Endodermal cell (in vitro differentiated cells): ENCODE data around the gene PGGHG. TPM values are rescaled to one million over a fixed set of nuclear protein-coding genes. Genes with fewer than 3 reads are reported as not detected.
"Not testable (repeated sequence)": the region's sequence is repeated elsewhere in the genome, so short reads cannot be mapped to it uniquely, and the experiment has no call there.

ENCODE experiments used
- DNase-seq: peaks from one replicate; pipeline ENCODE4 v3.0.0-alpha.2; 2017
- H3K27ac ChIP-seq: 2 replicates; pipeline ENCODE4 v1.5.1; 2013; ENCODE audit warnings: mild to moderate bottlenecking, low read depth, low read length, moderate library complexity
- H3K27me3 ChIP-seq: 2 replicates; pipeline ENCODE4 v1.6.1; 2013; ENCODE audit warnings: mild to moderate bottlenecking, low read length, moderate library complexity; ENCODE audit not compliant: insufficient read depth, control insufficient read depth, poor library complexity, severe bottlenecking
- H3K36me3 ChIP-seq: 2 replicates; pipeline ENCODE4 v1.7.0; 2013; ENCODE audit warnings: mild to moderate bottlenecking, low read length, moderate library complexity; ENCODE audit not compliant: control insufficient read depth, insufficient read depth
- H3K4me1 ChIP-seq: one replicate; pipeline ENCODE4 v1.7.0; 2013; ENCODE audit warnings: low read length; ENCODE audit not compliant: control insufficient read depth, insufficient read depth
- H3K4me3 ChIP-seq: 2 replicates; pipeline ENCODE4 v1.5.1; 2013; ENCODE audit warnings: mild to moderate bottlenecking, low read length, moderate library complexity
- H3K9ac ChIP-seq: 2 replicates; pipeline ENCODE4 v1.6.1; 2013; ENCODE audit warnings: mild to moderate bottlenecking, low read length, moderate library complexity; ENCODE audit not compliant: poor library complexity, severe bottlenecking; ENCODE audit errors: extremely low read depth
- H3K9me3 ChIP-seq: 2 replicates; pipeline ENCODE4 v1.6.1; 2013; ENCODE audit warnings: mild to moderate bottlenecking, low read length, moderate library complexity; ENCODE audit not compliant: control insufficient read depth
- H3K27ac Mint-ChIP-seq: 2 replicates; pipeline ENCODE4 v1.8.0; 2020; ENCODE audit warnings: mixed read lengths
- H3K27me3 Mint-ChIP-seq: 2 replicates; pipeline ENCODE4 v1.8.0; 2021; ENCODE audit warnings: mild to moderate bottlenecking, mixed read lengths; ENCODE audit not compliant: insufficient read depth
- H3K36me3 Mint-ChIP-seq: 2 replicates; pipeline ENCODE4 v1.8.0; 2020; ENCODE audit warnings: low read depth, mixed read lengths
- H3K4me1 Mint-ChIP-seq: 2 replicates; pipeline ENCODE4 v1.8.0; 2020; ENCODE audit warnings: mixed read lengths
- H3K4me3 Mint-ChIP-seq: 2 replicates; pipeline ENCODE4 v1.8.0; 2020; ENCODE audit warnings: mild to moderate bottlenecking, moderate library complexity, mixed read lengths
- H3K9me3 Mint-ChIP-seq: 2 replicates; pipeline ENCODE4 v1.8.0; 2020; ENCODE audit warnings: mild to moderate bottlenecking, mixed read lengths
- WGBS, 2 experiments: methylation state at CpG; one replicate each; pipeline versions ENCODE4 v1.1.5 to v1.1.7; 2013; ENCODE audit warnings: missing lambda C conversion rate in 2 of 2, mixed read lengths in 1 of 2; ENCODE audit not compliant: insufficient coverage in 1 of 2, insufficient read length in 1 of 2; 5-methylcytosine and 5-hydroxymethylcytosine counted together
- total RNA-seq, 2 donors: library from RNA; stranded (reverse); fragmentation: NEBNext Ultra II Directional in 1 of 2; extraction: Animal tissue kit (Norgen Biotek cat#: 25700) in 1 of 2; gene quantifications; 2 replicates in 1 of 2; 3 replicates in 1 of 2; pipeline ENCODE4 v1.2.1, GENCODE V29; 2021
- TF ChIP-seq, protein P1 (sequence below): fragments of 200-600 bp; sonication (generic); conservative IDR thresholded peaks from 2 replicates; pipeline ENCODE4 v1.5.0; 2021; ENCODE audit warnings: antibody characterized with exemption, mild to moderate bottlenecking

The PGGHG gene
- total RNA-seq, 2 donors from 2014 or later = 129 to 186 TPM

DNA sequence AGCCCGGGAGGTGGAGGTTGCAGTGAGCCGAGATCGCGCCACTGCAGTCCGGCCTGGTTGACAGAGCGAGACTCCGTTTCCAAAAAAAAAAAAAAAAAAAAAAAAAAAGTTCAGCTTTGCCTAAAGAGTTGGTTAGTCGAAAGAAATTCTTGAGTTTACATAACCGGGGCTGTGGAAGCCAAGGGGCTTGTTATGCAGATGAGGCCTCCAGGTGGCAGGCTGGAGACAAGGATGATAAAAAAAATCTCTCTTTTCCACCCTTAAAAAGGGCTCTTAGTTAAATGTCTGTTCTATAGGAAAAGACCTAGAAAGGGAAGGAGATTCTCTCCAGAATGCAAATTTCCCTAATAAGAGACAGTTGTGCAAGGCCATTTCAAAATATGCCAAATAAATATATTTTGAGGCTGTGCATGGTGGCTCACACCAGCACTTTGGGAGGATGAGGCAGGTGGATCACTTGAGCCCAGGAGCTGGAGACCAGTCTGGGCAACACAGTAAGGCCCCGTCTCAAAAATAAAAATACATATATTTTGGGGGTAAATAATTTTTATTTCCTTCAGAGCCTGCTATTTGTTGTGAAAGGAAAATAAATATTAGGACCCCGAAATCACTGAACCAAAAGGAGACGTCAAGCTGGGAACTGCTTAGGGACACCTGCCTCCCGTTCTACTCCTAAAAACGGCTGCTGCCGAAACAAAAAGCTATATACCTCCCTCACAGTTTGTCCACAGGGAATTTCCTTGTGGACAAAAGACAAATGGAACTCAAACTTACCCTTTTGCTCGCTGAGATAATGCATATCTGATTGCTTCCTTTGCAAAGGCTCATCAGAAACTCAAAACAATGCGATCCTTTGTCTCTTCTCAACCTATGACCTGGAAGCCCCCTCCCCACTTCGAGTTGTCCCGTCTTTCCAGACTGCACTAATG lies 16.3 kb downstream of the PGGHG start:
- no peaks in the 10 kb centered on the region for H3K27me3 ChIP-seq
- no peaks in the 10 kb centered on the region for H3K9me3 ChIP-seq
- H3K4me1 ChIP-seq = peaks cover 4% of the 10 kb centered on the region
- TF ChIP-seq, protein P1, sequence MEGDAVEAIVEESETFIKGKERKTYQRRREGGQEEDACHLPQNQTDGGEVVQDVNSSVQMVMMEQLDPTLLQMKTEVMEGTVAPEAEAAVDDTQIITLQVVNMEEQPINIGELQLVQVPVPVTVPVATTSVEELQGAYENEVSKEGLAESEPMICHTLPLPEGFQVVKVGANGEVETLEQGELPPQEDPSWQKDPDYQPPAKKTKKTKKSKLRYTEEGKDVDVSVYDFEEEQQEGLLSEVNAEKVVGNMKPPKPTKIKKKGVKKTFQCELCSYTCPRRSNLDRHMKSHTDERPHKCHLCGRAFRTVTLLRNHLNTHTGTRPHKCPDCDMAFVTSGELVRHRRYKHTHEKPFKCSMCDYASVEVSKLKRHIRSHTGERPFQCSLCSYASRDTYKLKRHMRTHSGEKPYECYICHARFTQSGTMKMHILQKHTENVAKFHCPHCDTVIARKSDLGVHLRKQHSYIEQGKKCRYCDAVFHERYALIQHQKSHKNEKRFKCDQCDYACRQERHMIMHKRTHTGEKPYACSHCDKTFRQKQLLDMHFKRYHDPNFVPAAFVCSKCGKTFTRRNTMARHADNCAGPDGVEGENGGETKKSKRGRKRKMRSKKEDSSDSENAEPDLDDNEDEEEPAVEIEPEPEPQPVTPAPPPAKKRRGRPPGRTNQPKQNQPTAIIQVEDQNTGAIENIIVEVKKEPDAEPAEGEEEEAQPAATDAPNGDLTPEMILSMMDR = peak; percentile 73
- H3K36me3 ChIP-seq = no peaks in the 10 kb centered on the region
- Mint-ChIP-seq H3K36me3 (no peaks in the 10 kb centered on the region), H3K9me3 (no peaks in the 10 kb centered on the region), H3K27ac (no peak overlapping the region), H3K4me1 (peaks cover 48% of the 10 kb centered on the region), H3K4me3 (no peak overlapping the region), H3K27me3 (no peaks in the 10 kb centered on the region)
- peak; percentile 86 for DNase-seq
- no peak overlapping the region for H3K27ac ChIP-seq
- WGBS, 2 experiments = 42 to 43% methylated on average over 9 to 17 of the region's 19 CpGs
- H3K9ac ChIP-seq = no peak overlapping the region
- H3K4me3 ChIP-seq = no peak overlapping the region

DNA sequence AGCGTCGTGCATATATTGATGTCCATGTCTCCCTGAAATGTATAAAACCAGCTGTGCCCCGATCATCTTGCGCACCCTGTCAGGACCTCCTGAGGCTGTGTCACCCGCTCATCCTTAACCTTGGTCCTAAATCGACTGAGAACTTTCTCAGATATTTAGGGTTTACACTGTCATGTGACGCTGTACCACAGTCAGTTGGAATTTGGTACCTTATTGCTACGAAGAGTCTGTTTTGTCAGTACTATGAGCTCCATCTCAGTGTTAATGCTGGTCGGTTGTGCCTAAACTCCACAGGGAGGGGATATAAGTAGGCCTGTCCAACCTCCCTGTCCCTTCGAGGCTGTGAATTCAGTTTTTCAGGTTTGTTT lies 16.9 kb downstream of the PGGHG start:
- no peak overlapping the region for H3K27ac ChIP-seq
- no peak overlapping the region for H3K4me3 ChIP-seq
- WGBS, 2 experiments = 82 to 85% methylated on average over 10 of the region's 10 CpGs
- H3K4me3 Mint-ChIP-seq = no peak overlapping the region
- TF ChIP-seq, protein P1 = no peak
- no peak for DNase-seq
- H3K36me3 Mint-ChIP-seq = no peaks in the 10 kb centered on the region
- no peaks in the 10 kb centered on the region for H3K9me3 Mint-ChIP-seq
- H3K27me3 ChIP-seq = no peaks in the 10 kb centered on the region
- no peaks in the 10 kb centered on the region for H3K36me3 ChIP-seq
- no peaks in the 10 kb centered on the region for H3K27me3 Mint-ChIP-seq
- peak overlapping the region; percentile 36 for H3K27ac Mint-ChIP-seq
- no peaks in the 10 kb centered on the region for H3K9me3 ChIP-seq
- no peak overlapping the region for H3K9ac ChIP-seq
- no peaks in the 10 kb centered on the region for H3K4me1 ChIP-seq
- peaks cover 42% of the 10 kb centered on the region for H3K4me1 Mint-ChIP-seq

DNA sequence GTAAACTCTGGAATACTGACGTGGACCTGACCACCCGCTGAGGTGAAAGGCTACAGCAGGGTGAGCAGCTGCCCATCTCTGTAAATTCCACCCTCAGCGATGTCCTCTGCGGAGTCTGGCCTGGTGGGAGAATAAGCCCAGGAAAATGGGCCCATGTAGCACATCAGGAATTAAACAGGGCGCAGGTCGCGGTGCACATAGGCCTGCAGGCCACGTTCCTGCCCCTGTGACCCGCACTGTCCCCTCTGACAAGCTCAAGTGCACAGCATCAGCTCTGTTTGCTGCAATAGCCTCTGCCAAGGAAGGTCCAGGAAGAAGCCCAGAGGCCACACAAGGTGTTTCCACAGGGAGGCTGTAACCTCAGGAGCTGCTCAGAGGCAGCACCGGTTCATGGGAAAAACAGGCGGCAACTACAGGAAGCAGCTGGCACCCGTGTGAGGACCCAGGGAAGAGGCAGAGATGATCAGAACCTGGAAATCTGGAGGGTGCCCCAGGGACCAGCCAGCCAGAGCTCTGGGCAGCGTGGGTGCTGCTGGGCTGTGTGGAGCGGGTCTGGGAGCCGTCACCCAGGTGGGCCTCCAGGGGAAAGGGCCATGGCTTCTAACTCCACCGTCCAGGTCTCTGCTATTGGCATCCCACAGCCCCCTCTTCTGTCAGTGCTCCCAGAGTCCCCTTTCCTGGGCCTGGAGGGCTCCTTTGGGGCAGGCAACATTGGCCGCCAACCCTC lies 17.9 kb downstream of the PGGHG start:
- Mint-ChIP-seq H3K27ac (peak overlapping the region; percentile 55), H3K4me1 (peaks cover 37% of the 10 kb centered on the region), H3K4me3 (no peak overlapping the region), H3K27me3 (no peaks in the 10 kb centered on the region), H3K36me3 (no peaks in the 10 kb centered on the region), H3K9me3 (no peaks in the 10 kb centered on the region)
- TF ChIP-seq, protein P1 = no peak
- H3K4me1 ChIP-seq = peaks cover 2% of the 10 kb centered on the region
- no peak overlapping the region for H3K4me3 ChIP-seq
- H3K9me3 ChIP-seq = no peaks in the 10 kb centered on the region
- WGBS, 2 experiments = 95% methylated on average over 11 to 17 of the region's 17 CpGs
- no peaks in the 10 kb centered on the region for H3K36me3 ChIP-seq
- no peak overlapping the region for H3K9ac ChIP-seq
- DNase-seq = no peak
- no peak overlapping the region for H3K27ac ChIP-seq
- no peaks in the 10 kb centered on the region for H3K27me3 ChIP-seq

DNA sequence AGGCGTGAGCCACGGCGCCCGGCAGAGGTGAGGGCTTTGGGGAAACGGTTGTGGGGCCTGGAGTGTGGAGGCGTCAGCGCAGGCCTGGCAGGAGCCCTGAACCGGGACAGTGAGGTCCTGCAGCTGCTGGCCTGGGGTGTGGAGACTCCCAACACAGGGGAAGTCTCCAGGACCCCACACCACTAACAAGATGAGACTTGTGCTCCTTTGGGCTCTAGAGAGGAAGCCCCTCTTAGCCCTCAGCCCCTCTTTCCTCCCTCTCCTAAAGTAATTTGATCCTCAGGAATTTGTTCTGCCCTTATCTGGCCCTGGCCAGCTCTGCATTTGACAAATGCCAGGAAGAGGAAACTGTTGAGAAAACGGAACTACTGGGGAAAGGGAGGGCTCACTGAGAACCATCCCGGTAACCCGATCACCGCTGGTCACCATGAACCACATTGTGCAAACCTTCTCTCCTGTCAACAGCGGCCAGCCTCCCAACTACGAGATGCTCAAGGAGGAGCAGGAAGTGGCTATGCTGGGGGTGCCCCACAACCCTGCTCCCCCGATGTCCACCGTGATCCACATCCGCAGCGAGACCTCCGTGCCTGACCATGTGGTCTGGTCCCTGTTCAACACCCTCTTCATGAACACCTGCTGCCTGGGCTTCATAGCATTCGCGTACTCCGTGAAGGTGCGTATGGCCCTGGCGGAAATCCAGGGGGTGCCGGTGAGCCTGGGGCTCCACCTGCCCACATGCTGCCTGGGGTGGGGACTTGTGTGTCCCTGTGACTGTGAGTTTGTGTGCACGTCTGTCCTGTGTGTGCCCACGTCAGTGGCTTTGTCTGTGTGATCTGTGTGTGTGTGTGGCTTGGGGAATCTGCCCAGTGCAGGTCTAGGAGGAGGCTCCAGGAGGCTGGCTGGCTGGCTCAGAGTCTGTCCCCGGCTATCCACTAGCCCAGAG lies 19.1 kb downstream of the PGGHG start, which contains the start of gene IFITM2:
Gene IFITM2, plus strand, starts transcription at position 51 of the 943 bp plus-strand sequence. Its CDS starts 377 bp downstream, at position 428.
- H3K27ac ChIP-seq, H3K9me3 ChIP-seq, H3K36me3 ChIP-seq, H3K27me3 ChIP-seq, H3K9me3 Mint-ChIP-seq, H3K27me3 Mint-ChIP-seq, H3K4me1 ChIP-seq, H3K36me3 Mint-ChIP-seq: not testable (repeated sequence)
- H3K4me3 ChIP-seq = peak within 1 kb of the TSS; percentile 75
- Mint-ChIP-seq H3K4me1 (peaks cover 45% of the 10 kb centered on the region), H3K4me3 (peak within 1 kb of the TSS; percentile 69), H3K27ac (peak within 1 kb of the TSS; percentile 91)
- DNase-seq = peak; percentile 88
- H3K9ac ChIP-seq = peak within 1 kb of the TSS; percentile 18
- WGBS, 2 experiments = 42 to 54% methylated on average over 9 to 17 of the region's 28 CpGs
